ENCODE data around the gene L3MBTL4.
"Not testable (repeated sequence)": the region's sequence is repeated elsewhere in the genome, so short reads cannot be mapped to it uniquely, and the experiment has no call there.

L3MBTL4 gene

GRCh38 chr18:6156446-6156845, 258.3 kb downstream of the L3MBTL4 start:
- Histone ChIP-seq H3K9me3 (ENCODE audit: low read length) (no peaks in the 10 kb centered on the region), H3K36me3 (ENCODE audit: insufficient read depth, low read length) (no peaks in the 10 kb centered on the region), H3K27ac (ENCODE audit: low read depth, low read length) (no peak overlapping the region), H3K9ac (ENCODE audit: low read length) (no peak overlapping the region), H3K27me3 (ENCODE audit: control insufficient read depth in 1 of 2, insufficient read depth in 2 of 2, low read length in 2 of 2) (no peaks in the 10 kb centered on the region), H3K4me1 (ENCODE audit: insufficient read depth, low read length) (no peaks in the 10 kb centered on the region), H3K4me3 (ENCODE audit: low read depth in 1 of 2, low read length in 2 of 2) (no peak overlapping the region)

DNA sequence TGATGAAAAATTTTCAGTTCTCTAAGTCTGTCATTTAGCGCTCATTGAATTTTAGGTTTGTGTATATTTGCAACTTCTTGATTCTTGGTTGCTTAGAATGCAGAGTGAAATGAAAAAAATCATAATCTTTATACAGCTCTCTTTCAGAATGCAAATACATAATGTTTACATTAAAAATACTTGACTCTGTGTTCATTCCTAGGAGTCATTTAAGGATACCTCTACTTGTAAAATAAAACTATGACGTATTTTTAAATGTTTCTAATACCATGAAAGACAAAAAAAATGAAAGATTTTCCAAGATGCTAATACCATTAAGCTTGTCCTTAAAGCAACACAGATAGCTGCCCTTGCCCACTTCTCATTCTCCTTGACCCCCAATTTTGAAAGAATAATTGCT, 259.0 kb downstream of the L3MBTL4 start:
- Histone ChIP-seq H3K4me3 (ENCODE audit: low read depth in 1 of 2, low read length in 2 of 2) (no peak overlapping the region), H3K9ac (ENCODE audit: low read length) (no peak overlapping the region), H3K27ac (ENCODE audit: low read depth, low read length) (no peak overlapping the region), H3K36me3 (ENCODE audit: insufficient read depth, low read length) (no peaks in the 10 kb centered on the region), H3K4me1 (ENCODE audit: insufficient read depth, low read length) (no peaks in the 10 kb centered on the region), H3K9me3 (ENCODE audit: low read length) (no peaks in the 10 kb centered on the region), H3K27me3 (ENCODE audit: control insufficient read depth in 1 of 2, insufficient read depth in 2 of 2, low read length in 2 of 2) (no peaks in the 10 kb centered on the region)

DNA sequence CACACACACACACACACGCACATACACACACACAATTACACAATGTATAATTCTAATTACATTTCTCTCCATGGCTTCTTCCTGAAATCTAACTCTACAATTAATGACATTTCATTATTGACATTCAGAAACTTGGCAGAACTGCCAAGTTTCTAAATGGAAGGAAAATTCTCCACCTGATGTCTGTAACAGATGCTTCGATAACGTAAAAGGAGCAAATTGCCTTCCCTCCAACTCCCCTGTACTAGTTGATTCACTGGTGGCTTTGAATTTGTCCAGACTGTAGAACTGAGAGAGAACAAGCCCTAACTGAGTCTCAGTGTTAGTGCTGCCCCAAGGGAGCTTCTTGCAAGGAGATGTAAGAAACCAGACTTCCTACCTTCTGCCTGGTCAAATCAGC, 264.3 kb downstream of the L3MBTL4 start:
- Histone ChIP-seq H3K27me3 (ENCODE audit: control insufficient read depth in 1 of 2, insufficient read depth in 2 of 2, low read length in 2 of 2) (no peaks in the 10 kb centered on the region), H3K4me1 (ENCODE audit: insufficient read depth, low read length) (no peaks in the 10 kb centered on the region), H3K27ac (ENCODE audit: low read depth, low read length) (no peak overlapping the region), H3K4me3 (ENCODE audit: low read depth in 1 of 2, low read length in 2 of 2) (no peak overlapping the region), H3K36me3 (ENCODE audit: insufficient read depth, low read length) (no peaks in the 10 kb centered on the region), H3K9me3 (ENCODE audit: low read length) (no peaks in the 10 kb centered on the region), H3K9ac (ENCODE audit: low read length) (no peak overlapping the region)

GRCh38 chr18:6146307-6146661, 268.4 kb downstream of the L3MBTL4 start:
- H3K4me3 ChIP-seq (ENCODE audit: low read depth in 1 of 2, low read length in 2 of 2) = no peak overlapping the region
- H3K36me3 ChIP-seq (ENCODE audit: insufficient read depth, low read length) = no peaks in the 10 kb centered on the region
- no peaks in the 10 kb centered on the region for H3K27me3 ChIP-seq (ENCODE audit: control insufficient read depth in 1 of 2, insufficient read depth in 2 of 2, low read length in 2 of 2)

DNA sequence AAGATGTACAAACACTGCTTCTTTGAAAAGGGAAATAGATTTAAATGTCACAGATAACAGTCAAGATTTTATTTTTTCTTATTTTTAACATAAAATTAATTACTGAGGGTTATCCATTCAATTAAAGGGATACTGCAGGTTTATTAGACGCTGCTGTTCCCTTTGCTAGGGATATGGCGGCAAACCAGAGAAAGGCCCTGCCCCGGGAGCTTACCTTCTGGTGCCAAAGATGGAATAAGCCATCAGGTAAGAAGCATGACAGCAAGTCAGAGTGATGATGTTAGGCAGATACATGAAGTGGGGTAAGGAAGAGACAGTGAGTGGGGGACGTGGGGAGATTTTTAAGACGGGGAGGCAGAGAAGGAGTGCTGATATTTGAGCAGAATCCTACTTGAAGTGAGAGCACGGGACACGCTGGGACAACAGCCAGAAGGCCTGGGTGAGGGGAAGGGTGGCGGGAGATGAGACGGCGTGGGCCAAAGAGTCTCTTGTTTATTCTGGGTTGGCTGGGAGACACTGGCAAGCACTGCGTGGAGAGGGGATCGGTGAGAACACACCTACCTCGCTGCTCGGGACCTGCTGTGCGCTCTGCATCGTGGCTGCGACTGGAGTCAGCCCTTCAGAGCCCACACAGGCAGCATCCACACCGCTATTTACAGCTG, 268.9 kb downstream of the L3MBTL4 start:
- Histone ChIP-seq H3K36me3 (ENCODE audit: insufficient read depth, low read length) (no peaks in the 10 kb centered on the region), H3K4me1 (ENCODE audit: insufficient read depth, low read length) (no peaks in the 10 kb centered on the region), H3K9ac (ENCODE audit: low read length) (no peak overlapping the region), H3K4me3 (ENCODE audit: low read depth in 1 of 2, low read length in 2 of 2) (no peak overlapping the region), H3K27me3 (ENCODE audit: control insufficient read depth in 1 of 2, insufficient read depth in 2 of 2, low read length in 2 of 2) (no peaks in the 10 kb centered on the region), H3K27ac (ENCODE audit: low read depth, low read length) (no peak overlapping the region), H3K9me3 (ENCODE audit: low read length) (no peaks in the 10 kb centered on the region)

More at GRCh38 chr18:6146307-6146661, 268.4 kb downstream of the L3MBTL4 start:
- Histone ChIP-seq H3K27ac (ENCODE audit: low read depth, low read length) (no peak overlapping the region), H3K4me1 (ENCODE audit: insufficient read depth, low read length) (no peaks in the 10 kb centered on the region), H3K9ac (ENCODE audit: low read length) (no peak overlapping the region), H3K9me3 (ENCODE audit: low read length) (no peaks in the 10 kb centered on the region)

DNA sequence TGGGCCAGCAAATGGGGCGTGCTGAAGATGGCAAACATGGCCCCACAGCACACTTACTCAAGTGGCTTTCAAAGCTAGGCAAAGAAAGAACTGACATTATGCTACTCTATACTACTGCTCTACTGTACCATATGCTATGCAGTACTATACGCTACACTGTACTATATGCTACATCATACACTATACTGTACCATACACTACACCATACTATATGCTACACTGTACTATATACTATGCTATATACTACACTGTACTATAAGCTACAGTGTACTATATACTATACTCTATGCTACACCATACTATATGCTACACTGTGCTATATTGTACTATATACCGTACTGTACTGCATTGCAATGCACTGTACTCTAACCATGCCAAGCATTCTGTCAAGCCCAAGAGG, 275.7 kb downstream of the L3MBTL4 start:
- no peaks in the 10 kb centered on the region for H3K27me3 ChIP-seq (ENCODE audit: control insufficient read depth in 1 of 2, insufficient read depth in 2 of 2, low read length in 2 of 2)
- no peak overlapping the region for H3K9ac ChIP-seq (ENCODE audit: low read length)
- H3K27ac ChIP-seq (ENCODE audit: low read depth, low read length) = no peak overlapping the region
- no peak overlapping the region for H3K4me3 ChIP-seq (ENCODE audit: low read depth in 1 of 2, low read length in 2 of 2)
- H3K4me1 ChIP-seq (ENCODE audit: insufficient read depth, low read length) = no peaks in the 10 kb centered on the region
- no peaks in the 10 kb centered on the region for H3K36me3 ChIP-seq (ENCODE audit: insufficient read depth, low read length)
- no peaks in the 10 kb centered on the region for H3K9me3 ChIP-seq (ENCODE audit: low read length)

- not testable (repeated sequence) for H3K4me1 ChIP-seq (ENCODE audit: insufficient read depth, low read length); H3K4me3 ChIP-seq (ENCODE audit: low read depth in 1 of 2, low read length in 2 of 2); H3K27me3 ChIP-seq (ENCODE audit: control insufficient read depth in 1 of 2, insufficient read depth in 2 of 2, low read length in 2 of 2)
These were observed 278.8 kb downstream of the L3MBTL4 start for GRCh38 chr18:6135901-6136300.

DNA sequence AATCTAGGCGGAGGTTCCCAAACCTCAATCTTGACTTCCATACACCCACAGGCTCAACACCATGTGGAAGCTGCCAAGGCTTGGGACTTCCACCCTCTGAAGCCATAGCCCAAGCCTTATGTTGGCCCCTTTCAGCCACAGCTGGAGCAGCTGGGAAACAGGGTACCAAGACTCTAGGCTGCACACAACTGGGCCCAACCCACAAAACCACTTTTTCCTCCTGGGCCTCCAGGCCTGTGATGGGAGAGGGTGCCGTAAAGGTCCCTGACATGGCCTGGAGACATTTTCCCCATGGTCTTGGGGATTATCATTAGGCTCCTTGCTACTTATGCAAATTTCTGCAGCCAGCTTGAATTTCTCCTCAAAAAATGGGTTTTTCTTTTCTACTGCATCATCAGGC, 279.7 kb downstream of the L3MBTL4 start:
- not testable (repeated sequence) for H3K27me3 ChIP-seq (ENCODE audit: control insufficient read depth in 1 of 2, insufficient read depth in 2 of 2, low read length in 2 of 2); H3K9ac ChIP-seq (ENCODE audit: low read length); H3K36me3 ChIP-seq (ENCODE audit: insufficient read depth, low read length); H3K9me3 ChIP-seq (ENCODE audit: low read length); H3K4me3 ChIP-seq (ENCODE audit: low read depth in 1 of 2, low read length in 2 of 2); H3K27ac ChIP-seq (ENCODE audit: low read depth, low read length); H3K4me1 ChIP-seq (ENCODE audit: insufficient read depth, low read length)

More at GRCh38 chr18:6135901-6136300, 278.8 kb downstream of the L3MBTL4 start:
- not testable (repeated sequence) for H3K9me3 ChIP-seq (ENCODE audit: low read length); H3K27ac ChIP-seq (ENCODE audit: low read depth, low read length); H3K36me3 ChIP-seq (ENCODE audit: insufficient read depth, low read length); H3K9ac ChIP-seq (ENCODE audit: low read length)

DNA sequence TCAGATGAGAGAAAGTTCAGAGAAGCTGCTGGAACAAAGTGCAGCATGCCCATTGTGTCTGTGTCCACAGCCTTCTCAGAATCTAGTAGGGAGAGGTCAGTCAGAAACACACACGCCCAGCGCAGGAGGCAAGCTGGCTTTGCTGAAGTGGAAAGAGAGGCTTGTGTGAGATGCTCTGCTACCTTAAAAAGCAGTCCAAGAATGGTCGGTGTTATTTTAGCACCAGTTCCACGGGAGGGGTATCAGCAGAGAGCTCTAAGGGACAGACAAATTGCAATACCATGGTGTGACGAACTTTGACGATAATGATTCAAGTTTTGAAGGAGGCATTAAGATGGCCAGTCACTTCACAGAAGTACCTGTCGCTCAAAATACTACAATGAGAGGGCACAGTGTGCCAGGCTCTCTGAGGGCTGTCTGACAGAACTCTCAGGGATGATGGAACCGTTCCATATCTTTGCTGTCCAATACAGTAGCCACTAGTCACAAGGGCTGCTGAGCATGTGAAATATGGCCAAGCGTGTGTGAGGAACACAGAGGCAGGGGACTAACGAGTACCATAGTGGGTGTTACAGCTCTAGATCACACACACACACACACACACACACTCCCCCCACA, 281.9 kb downstream of the L3MBTL4 start:
- H3K4me1 ChIP-seq (ENCODE audit: insufficient read depth, low read length) = no peaks in the 10 kb centered on the region
- no peak overlapping the region for H3K9ac ChIP-seq (ENCODE audit: low read length)
- no peak overlapping the region for H3K27ac ChIP-seq (ENCODE audit: low read depth, low read length)
- no peak overlapping the region for H3K4me3 ChIP-seq (ENCODE audit: low read depth in 1 of 2, low read length in 2 of 2)
- H3K36me3 ChIP-seq (ENCODE audit: insufficient read depth, low read length) = no peaks in the 10 kb centered on the region
- H3K9me3 ChIP-seq (ENCODE audit: low read length) = no peaks in the 10 kb centered on the region
- H3K27me3 ChIP-seq (ENCODE audit: control insufficient read depth in 1 of 2, insufficient read depth in 2 of 2, low read length in 2 of 2) = no peaks in the 10 kb centered on the region

DNA sequence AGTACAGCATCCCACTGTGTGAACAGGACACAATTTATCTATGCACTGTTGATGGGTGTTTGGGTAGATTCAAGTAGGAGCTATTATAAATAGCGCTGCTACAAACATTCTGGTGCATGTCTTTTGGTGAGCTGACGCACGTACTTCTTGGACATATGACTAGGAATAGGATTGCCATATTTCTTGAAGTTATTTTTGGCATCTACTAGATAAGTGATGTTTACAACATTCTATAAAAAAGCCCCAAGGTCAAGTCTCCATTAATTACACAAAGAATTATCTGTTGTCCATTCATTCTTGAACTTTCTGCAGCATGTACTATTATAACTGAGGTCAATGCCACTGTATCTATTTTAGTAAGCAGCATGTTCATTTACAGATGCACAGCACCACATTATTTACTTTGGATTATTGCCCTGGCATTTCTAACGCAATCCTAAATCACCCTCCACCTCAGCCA, 293.9 kb downstream of the L3MBTL4 start:
- H3K27ac ChIP-seq (ENCODE audit: low read depth, low read length) = no peak overlapping the region
- H3K36me3 ChIP-seq (ENCODE audit: insufficient read depth, low read length) = no peaks in the 10 kb centered on the region
- H3K27me3 ChIP-seq (ENCODE audit: control insufficient read depth in 1 of 2, insufficient read depth in 2 of 2, low read length in 2 of 2) = no peaks in the 10 kb centered on the region
- no peak overlapping the region for H3K4me3 ChIP-seq (ENCODE audit: low read depth in 1 of 2, low read length in 2 of 2)
- no peaks in the 10 kb centered on the region for H3K9me3 ChIP-seq (ENCODE audit: low read length)
- H3K9ac ChIP-seq (ENCODE audit: low read length) = no peak overlapping the region
- H3K4me1 ChIP-seq (ENCODE audit: insufficient read depth, low read length) = no peaks in the 10 kb centered on the region

- no peaks in the 10 kb centered on the region for H3K4me1 ChIP-seq (ENCODE audit: insufficient read depth, low read length)
- no peak overlapping the region for H3K4me3 ChIP-seq (ENCODE audit: low read depth in 1 of 2, low read length in 2 of 2)
- no peaks in the 10 kb centered on the region for H3K36me3 ChIP-seq (ENCODE audit: insufficient read depth, low read length)
- H3K27ac ChIP-seq (ENCODE audit: low read depth, low read length) = no peak overlapping the region
- H3K9me3 ChIP-seq (ENCODE audit: low read length) = no peaks in the 10 kb centered on the region
- no peak overlapping the region for H3K9ac ChIP-seq (ENCODE audit: low read length)
- no peaks in the 10 kb centered on the region for H3K27me3 ChIP-seq (ENCODE audit: control insufficient read depth in 1 of 2, insufficient read depth in 2 of 2, low read length in 2 of 2)
These were observed 294.9 kb downstream of the L3MBTL4 start for GRCh38 chr18:6119761-6120160.

DNA sequence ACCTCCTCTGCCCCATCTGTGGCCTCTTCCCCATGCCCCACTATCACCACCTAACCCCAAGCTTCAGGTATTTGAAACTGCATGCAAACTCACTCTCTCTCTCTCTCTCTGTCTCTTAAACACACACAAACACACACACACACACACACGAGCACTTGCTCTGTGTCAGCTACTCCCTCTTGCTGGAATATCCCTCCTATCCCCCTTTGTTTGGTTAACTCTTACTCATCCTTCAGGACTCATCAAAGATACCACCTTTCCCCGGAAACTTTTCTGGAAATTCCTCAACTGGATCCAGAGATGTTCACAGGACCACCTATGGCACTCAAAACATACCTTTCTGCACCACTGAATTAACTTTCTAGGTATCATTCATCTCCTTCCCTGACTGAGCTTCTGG, 296.6 kb downstream of the L3MBTL4 start:
- Histone ChIP-seq H3K36me3 (ENCODE audit: insufficient read depth, low read length) (no peaks in the 10 kb centered on the region), H3K9ac (ENCODE audit: low read length) (no peak overlapping the region), H3K4me1 (ENCODE audit: insufficient read depth, low read length) (no peaks in the 10 kb centered on the region), H3K27me3 (ENCODE audit: control insufficient read depth in 1 of 2, insufficient read depth in 2 of 2, low read length in 2 of 2) (no peaks in the 10 kb centered on the region), H3K9me3 (ENCODE audit: low read length) (no peaks in the 10 kb centered on the region), H3K4me3 (ENCODE audit: low read depth in 1 of 2, low read length in 2 of 2) (no peak overlapping the region), H3K27ac (ENCODE audit: low read depth, low read length) (no peak overlapping the region)
